K562 (cell line): ENCODE data around the gene GNAI2. TPM values are rescaled to one million over a fixed set of nuclear protein-coding genes. Genes with fewer than 3 reads are reported as not detected.

ENCODE experiments used
- ARID3B ChIP-seq: fragments of 250-450 bp; sonication (Bioruptor Pico); IDR thresholded peaks from 2 replicates; pipeline ENCODE4 v1.4.0; 2020; ENCODE audit warnings: borderline replicate concordance
- ATF7 ChIP-seq: fragments of 450-650 bp; IDR thresholded peaks from 2 replicates; pipeline ENCODE4 v1.7.1; 2014; ENCODE audit warnings: mild to moderate bottlenecking, moderate library complexity
- CCAR2 ChIP-seq: fragments of 200-400 bp; formaldehyde crosslinking; IDR thresholded peaks from 2 replicates; pipeline ENCODE4 v1.6.1; 2017; ENCODE audit warnings: mild to moderate bottlenecking, low read depth, low read length
- DIDO1 ChIP-seq: fragments of 450-650 bp; IDR thresholded peaks from 2 replicates; pipeline ENCODE4 v1.6.1; 2016; ENCODE audit warnings: low read depth, missing biosample characterization, missing genetic modification characterization
- DPF2 ChIP-seq: fragments of 450-650 bp; IDR thresholded peaks from 2 replicates; pipeline ENCODE4 v1.6.1; 2016
- ETV5 ChIP-seq: sonication (generic); formaldehyde crosslinking; IDR thresholded peaks from 2 replicates; pipeline ENCODE4 v1.4.0; 2020; ENCODE audit warnings: low read depth, mild to moderate bottlenecking, missing genetic modification reagents
- EWSR1 ChIP-seq: fragments of 450-650 bp; IDR thresholded peaks from 2 replicates; pipeline ENCODE4 v1.6.1; 2018; ENCODE audit warnings: borderline replicate concordance, mild to moderate bottlenecking, low read depth, moderate library complexity; ENCODE audit not compliant: partially characterized antibody
- KHSRP ChIP-seq: fragments of 450-650 bp; IDR thresholded peaks from 2 replicates; pipeline ENCODE4 v1.6.1; 2017
- KLF6 ChIP-seq: fragments of 250-450 bp; sonication (Bioruptor Pico); IDR thresholded peaks from 2 replicates; pipeline ENCODE4 v1.4.0; 2020; ENCODE audit warnings: mild to moderate bottlenecking, moderate library complexity, borderline replicate concordance
- MAZ ChIP-seq, 2 experiments: fragments of 450-650 bp in 1 of 2; sonication (generic) in 1 of 2; formaldehyde crosslinking; IDR thresholded peaks in 1 of 2; conservative IDR thresholded peaks in 1 of 2; 2 replicates each; pipeline versions ENCODE4 v1.4.0 to v1.5.0; 2020; ENCODE audit warnings: mild to moderate bottlenecking in 1 of 2, missing genetic modification reagents in 1 of 2
- MXI1 ChIP-seq: IDR thresholded peaks from 2 replicates; pipeline ENCODE4 v1.6.1; 2011; ENCODE audit warnings: low read depth, mild to moderate bottlenecking, improper control_type of control experiment, low read length
- NEUROD1 ChIP-seq: fragments of 150-350 bp; IDR thresholded peaks from 2 replicates; pipeline ENCODE4 v1.6.1; 2014; ENCODE audit warnings: borderline replicate concordance, low read length, low read depth; ENCODE audit not compliant: partially characterized antibody
- POLR2A ChIP-seq: fragments of 450-650 bp; conservative IDR thresholded peaks from 2 replicates; pipeline ENCODE4 v1.6.1; 2016
- POLR2H ChIP-seq: IDR thresholded peaks from 2 replicates; pipeline ENCODE4 v1.6.1; 2016; ENCODE audit warnings: missing genetic modification characterization, low read depth, mild to moderate bottlenecking, control low read depth, missing compliant biosample characterization, moderate library complexity
- PTTG1 ChIP-seq: fragments of 450-650 bp; IDR thresholded peaks from 2 replicates; pipeline ENCODE4 v1.6.1; 2016; ENCODE audit warnings: low read depth, mild to moderate bottlenecking, missing genetic modification characterization, missing compliant biosample characterization
- SETDB1 ChIP-seq: IDR thresholded peaks from one replicate; pipeline ENCODE4 v1.6.1; 2012; ENCODE audit warnings: low read length, control low read depth, inconsistent platforms
- SMAD3 ChIP-seq: fragments of 450-650 bp; formaldehyde crosslinking; conservative IDR thresholded peaks from 2 replicates; pipeline ENCODE4 v1.4.0; 2020; ENCODE audit warnings: mild to moderate bottlenecking
- TEAD4 ChIP-seq, 2 experiments: sonication (generic) in 1 of 2; formaldehyde crosslinking in 1 of 2; IDR thresholded peaks; 2 replicates each; pipeline versions ENCODE4 v1.6.1 to v1.8.0; 2012 to 2022; ENCODE audit warnings: borderline replicate concordance in 1 of 2, inconsistent platforms in 1 of 2, low read length in 1 of 2, mild to moderate bottlenecking in 1 of 2, missing genetic modification reagents in 1 of 2
- TRIM28 ChIP-seq: fragments of 450-650 bp; IDR thresholded peaks from 2 replicates; pipeline ENCODE4 v1.6.1; 2017
- ZNF134 ChIP-seq: fragments of 250-450 bp; sonication (Bioruptor Pico); conservative IDR thresholded peaks from 2 replicates; pipeline ENCODE4 v1.4.0; 2020
- ZNF174 ChIP-seq: fragments of 250-450 bp; sonication (Bioruptor Pico); IDR thresholded peaks from 2 replicates; pipeline ENCODE4 v1.4.0; 2020; ENCODE audit warnings: mild to moderate bottlenecking
- ZNF197 ChIP-seq: fragments of 200-800 bp; sonication (Bioruptor generic); IDR thresholded peaks from 2 replicates; pipeline ENCODE4 v1.6.1; 2016; ENCODE audit warnings: low read depth, missing genetic modification characterization, missing compliant biosample characterization
- ZNF3 ChIP-seq: fragments of 250-450 bp; sonication (Bioruptor Pico); IDR thresholded peaks from 2 replicates; pipeline ENCODE4 v1.5.0; 2021; ENCODE audit warnings: mild to moderate bottlenecking, moderate library complexity
- ZNF589 ChIP-seq: fragments of 200-800 bp; sonication (Bioruptor generic); IDR thresholded peaks from 2 replicates; pipeline ENCODE4 v1.6.1; 2016; ENCODE audit warnings: low read depth, missing genetic modification characterization, missing compliant biosample characterization
- ZNF75A ChIP-seq: fragments of 450-650 bp; formaldehyde crosslinking; IDR thresholded peaks from 2 replicates; pipeline ENCODE4 v1.4.0; 2020; ENCODE audit warnings: mild to moderate bottlenecking
- polyA plus RNA-seq, 8 experiments: library from polyadenylated mRNA; depleted of rRNA in 4 of 8; stranded (reverse) in 5 of 8; unstranded in 3 of 8; fragments of >200 nt; fragmentation: Nextera tagmentation in 2 of 8; fragmentation: Illumina TruSeq in 1 of 8; extraction: Ambion mirVana in 2 of 8; extraction: Trizol in 1 of 8; gene quantifications; 2 replicates each; pipeline versions ENCODE4 v1.2.1 to v1.2.3, GENCODE V29; 2011 to 2014; ENCODE audit warnings: inconsistent platforms in 1 of 8, missing spikeins in 1 of 8
- total RNA-seq, 7 experiments: library from RNA; depleted of rRNA in 6 of 7; stranded (reverse); fragments of >200 nt in 6 of 7; fragmentation: Illumina TruSeq in 2 of 7; extraction: Trizol in 2 of 7; gene quantifications; 2 replicates each; pipeline versions ENCODE4 v1.2.1 to v1.2.3, GENCODE V29; 2011 to 2021; ENCODE audit warnings: low replicate concordance in 1 of 7
- TF ChIP-seq, protein P1 (sequence below): IDR thresholded peaks from 2 replicates; pipeline ENCODE4 v1.6.1; 2011; ENCODE audit warnings: borderline replicate concordance, low read depth, mild to moderate bottlenecking, moderate library complexity, low read length; ENCODE audit not compliant: insufficient read depth, poor library complexity, severe bottlenecking

Gene GNAI2
- total and polyA plus RNA-seq, 9 of the 15 experiments (the other 6 are each of a cell fraction or from before 2014, with no cell fraction given): 1.1 to 72.2 (median 42.7) TPM

DNA sequence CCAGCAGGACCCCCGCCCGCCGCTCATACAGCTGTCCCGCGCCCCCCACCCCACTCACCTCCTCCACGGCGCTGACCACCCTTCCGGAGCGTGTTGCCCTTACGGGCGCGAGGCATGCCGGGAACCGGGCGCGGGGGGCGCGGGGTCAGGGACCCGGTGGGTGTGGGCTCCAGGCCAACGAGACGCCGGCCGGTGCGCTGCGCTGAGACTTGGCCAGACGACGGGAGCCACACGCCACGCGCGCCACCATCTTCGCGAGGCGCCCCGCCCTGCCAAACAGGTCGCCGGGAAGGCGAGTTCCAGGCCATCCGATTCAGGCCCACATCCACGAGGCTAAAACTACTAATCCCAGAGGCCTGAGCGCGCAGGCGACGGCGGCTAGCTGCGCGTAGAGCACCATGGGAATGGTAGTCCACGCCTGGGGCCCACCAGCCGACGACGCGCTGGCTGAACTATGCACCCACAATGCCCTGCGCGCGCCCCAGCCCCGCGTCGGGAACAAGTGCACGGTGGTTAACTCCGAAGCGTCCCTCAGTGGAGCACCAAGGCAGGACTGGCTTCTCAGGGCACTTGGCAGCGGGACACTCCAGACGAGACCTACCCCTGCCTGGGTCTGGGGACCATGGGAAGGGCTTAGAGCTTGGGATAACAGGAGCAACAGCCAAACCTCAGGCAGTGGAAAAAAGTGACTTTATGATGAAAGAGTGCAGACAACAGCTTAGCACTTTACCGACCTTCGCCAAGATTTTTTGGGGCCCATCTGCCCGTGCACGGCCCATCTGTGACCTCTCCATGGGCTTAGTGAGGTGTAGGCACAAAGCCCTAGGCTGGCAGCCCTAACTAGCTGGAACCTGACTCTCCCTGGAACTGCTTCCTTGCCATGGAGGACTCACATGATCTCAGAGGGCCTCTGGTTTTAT lies 56.4 kb downstream of the GNAI2 start, which contains the start of gene IFRD2 (continued):
- no peak for TF ChIP-seq TEAD4 (IDR thresholded peaks at IDR 0.05; ENCODE audit: low read length)
- peak; percentile 78; the same call in 1 of the 2 replicates for TF ChIP-seq TEAD4 (CRISPR knock-in tag; IDR thresholded peaks at IDR 0.05; ENCODE audit: borderline replicate concordance)
- peak; percentile 54 for TF ChIP-seq POLR2A
- TF ChIP-seq POLR2H: no peak; the same call in 1 of the 2 replicates
- peak; percentile 89 to 97 for TF ChIP-seq MAZ (CRISPR knock-in tag; conservative IDR thresholded peaks at IDR 0.05 in 1 of 2, IDR thresholded peaks at IDR 0.05 in 1 of 2)
- peak; percentile 74; the same call in 1 of the 2 replicates for TF ChIP-seq ATF7
- TF ChIP-seq, protein P1, sequence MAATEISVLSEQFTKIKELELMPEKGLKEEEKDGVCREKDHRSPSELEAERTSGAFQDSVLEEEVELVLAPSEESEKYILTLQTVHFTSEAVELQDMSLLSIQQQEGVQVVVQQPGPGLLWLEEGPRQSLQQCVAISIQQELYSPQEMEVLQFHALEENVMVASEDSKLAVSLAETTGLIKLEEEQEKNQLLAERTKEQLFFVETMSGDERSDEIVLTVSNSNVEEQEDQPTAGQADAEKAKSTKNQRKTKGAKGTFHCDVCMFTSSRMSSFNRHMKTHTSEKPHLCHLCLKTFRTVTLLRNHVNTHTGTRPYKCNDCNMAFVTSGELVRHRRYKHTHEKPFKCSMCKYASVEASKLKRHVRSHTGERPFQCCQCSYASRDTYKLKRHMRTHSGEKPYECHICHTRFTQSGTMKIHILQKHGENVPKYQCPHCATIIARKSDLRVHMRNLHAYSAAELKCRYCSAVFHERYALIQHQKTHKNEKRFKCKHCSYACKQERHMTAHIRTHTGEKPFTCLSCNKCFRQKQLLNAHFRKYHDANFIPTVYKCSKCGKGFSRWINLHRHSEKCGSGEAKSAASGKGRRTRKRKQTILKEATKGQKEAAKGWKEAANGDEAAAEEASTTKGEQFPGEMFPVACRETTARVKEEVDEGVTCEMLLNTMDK: no peak
- TF ChIP-seq MXI1: peak; percentile 90
- TF ChIP-seq ZNF174 (CRISPR knock-in tag): no peak
- TF ChIP-seq SETDB1: no peak
- peak; percentile 67; the same call in 1 of the 2 replicates for TF ChIP-seq DIDO1 (tag)
- peak; percentile 79 for TF ChIP-seq ZNF134 (CRISPR knock-in tag)
- TF ChIP-seq ZNF3 (CRISPR knock-in tag): no peak
- TF ChIP-seq ETV5 (CRISPR knock-in tag): no peak
- TF ChIP-seq SMAD3 (CRISPR knock-in tag): peak; percentile 96
- peak; percentile 91; the same call in 1 of the 2 replicates for TF ChIP-seq KLF6 (CRISPR knock-in tag)
- peak; percentile 98 for TF ChIP-seq ZNF197 (CRISPR knock-in tag)
- no peak for TF ChIP-seq DPF2
- no peak for TF ChIP-seq TRIM28
- no peak for TF ChIP-seq ZNF75A (CRISPR knock-in tag)
- TF ChIP-seq NEUROD1: no peak
- no peak for TF ChIP-seq EWSR1
- TF ChIP-seq KHSRP: no peak
- 0 out of 2 replicates have a peak, but pooled peaks have one; percentile 23 for TF ChIP-seq PTTG1 (tag)
- TF ChIP-seq ARID3B (CRISPR knock-in tag): no peak
- TF ChIP-seq ZNF589 (CRISPR knock-in tag): peak; percentile 81
- no peak for TF ChIP-seq CCAR2
